GM12878 (cell line): Measurements from ENCODE around the gene JAKMIP1. TPM values are rescaled to one million over a fixed set of nuclear protein-coding genes. Genes with fewer than 3 reads are reported as not detected.

Experiments
- ATAC-seq: fragments of 200-7000 bp; cut with Tn5 transposase; 3 replicates; pipeline ENCODE4 v1.9.1; 2020; ENCODE audit warnings: mild to moderate bottlenecking, moderate library complexity
- BruUV-seq: library from RNA; stranded (reverse); fragments of 400-500 nt; replicated peaks from 2 replicates; lab custom pipeline; 2021; lab: Mats Ljungman, UMichigan
- CTCF ChIA-PET: fragments of 300-600 bp; sonication (Branson Sonifier 250); formaldehyde crosslinking; extraction: SDS; loops from one replicate; lab custom pipeline; 2021; ENCODE audit warnings: inconsistent platforms; lab: Yijun Ruan, JAX
- POLR2A ChIA-PET: fragments of 350-600 bp; formaldehyde crosslinking; extraction: SDS; loops from one replicate; lab custom pipeline; 2021; ENCODE audit warnings: inconsistent platforms; lab: Charles Lee
- RAD21 ChIA-PET: fragments of 300-600 bp; sonication (Branson Sonifier 250); formaldehyde crosslinking; loops from one replicate; lab custom pipeline; 2023; ENCODE audit warnings: antibody characterized with exemption; ENCODE audit not compliant: unreplicated experiment; lab: Charles Lee
- SMC1A ChIA-PET: fragments of 300-600 bp; sonication (Branson Sonifier 250); formaldehyde crosslinking; loops from one replicate; lab custom pipeline; 2023; ENCODE audit not compliant: unreplicated experiment, uncharacterized antibody; lab: Charles Lee
- DNase-seq: peaks from one replicate; pipeline ENCODE4 v3.0.0-alpha.2; 2011; ENCODE audit warnings: low read depth, low spot score
- FAIRE-seq: peaks from 3 replicates; lab custom pipeline; 2011; peaks lifted over from hg19 to GRCh38; lab: Jason Lieb, UNC
- H2AFZ ChIP-seq: 2 replicates; pipeline ENCODE4 v1.6.0; 2011; ENCODE audit warnings: low read depth, low read length, control low read depth; ENCODE audit not compliant: control insufficient read depth
- H3K27ac ChIP-seq: 2 replicates; pipeline ENCODE4 v1.5.1; 2011; ENCODE audit warnings: control low read depth; ENCODE audit not compliant: control insufficient read depth, insufficient read depth
- H3K27me3 ChIP-seq, 2 experiments: replicated peaks in 1 of 2; 2 replicates each; pipeline versions ENCODE4 v1.6.0 to v1.6.1; 2011; ENCODE audit warnings: low read length in 1 of 2; ENCODE audit not compliant: control insufficient read depth in 2 of 2, insufficient read depth in 2 of 2
- H3K36me3 ChIP-seq, 2 experiments: 2 replicates each; pipeline ENCODE4 v1.5.1; 2011; ENCODE audit warnings: low read length in 1 of 2; ENCODE audit not compliant: control insufficient read depth in 2 of 2, insufficient read depth in 2 of 2
- H3K4me1 ChIP-seq: 2 replicates; pipeline ENCODE4 v1.6.1; 2011; ENCODE audit warnings: mild to moderate bottlenecking, low read length, moderate library complexity, mixed read lengths; ENCODE audit not compliant: control insufficient read depth, insufficient read depth
- H3K4me2 ChIP-seq: 2 replicates; pipeline ENCODE4 v1.6.0; 2011; ENCODE audit warnings: control low read depth; ENCODE audit not compliant: control insufficient read depth, insufficient read depth
- H3K4me3 ChIP-seq: fragments of 200-600 bp; sonication (generic); 2 replicates; pipeline ENCODE4 v1.5.1; 2016
- H3K79me2 ChIP-seq: 2 replicates; pipeline ENCODE4 v1.6.0; 2011; ENCODE audit warnings: low read length; ENCODE audit not compliant: control insufficient read depth, insufficient read depth
- H3K9ac ChIP-seq: 2 replicates; pipeline ENCODE4 v1.8.0; 2011; ENCODE audit warnings: low read length, control low read depth, mixed read lengths; ENCODE audit not compliant: control insufficient read depth, insufficient read depth
- H3K9me3 ChIP-seq: replicated peaks from 3 replicates; pipeline ENCODE4 v1.5.1; 2011; ENCODE audit warnings: mild to moderate bottlenecking, low read length; ENCODE audit not compliant: control insufficient read depth, insufficient read depth
- H4K20me1 ChIP-seq: 2 replicates; pipeline ENCODE4 v1.6.0; 2011; ENCODE audit not compliant: control insufficient read depth, insufficient read depth
- BCL11A ChIP-seq: IDR thresholded peaks from 2 replicates; pipeline ENCODE4 v1.6.1; 2011; ENCODE audit warnings: low read depth, low read length
- CEBPZ ChIP-seq: fragments of 150-350 bp; IDR thresholded peaks from 2 replicates; pipeline ENCODE4 v1.6.1; 2016; ENCODE audit warnings: low read depth, low read length
- CTCF ChIP-seq, 3 experiments: IDR thresholded peaks in 2 of 3; conservative IDR thresholded peaks in 1 of 3; 2 replicates each; pipeline ENCODE4 v1.5.1; 2011; ENCODE audit warnings: low read depth in 3 of 3, low read length in 3 of 3, mild to moderate bottlenecking in 3 of 3, control low read depth in 2 of 3, moderate library complexity in 2 of 3, inconsistent platforms in 1 of 3, mixed read lengths in 1 of 3; ENCODE audit not compliant: control insufficient read depth in 2 of 3, insufficient read depth in 1 of 3; ENCODE audit errors: extremely low read depth in 1 of 3
- E2F4 ChIP-seq: IDR thresholded peaks from 2 replicates; pipeline ENCODE4 v1.6.1; 2012; ENCODE audit warnings: low read depth, low read length, improper control_type of control experiment
- E2F8 ChIP-seq: fragments of 450-650 bp; IDR thresholded peaks from 2 replicates; pipeline ENCODE4 v1.6.1; 2018; ENCODE audit warnings: mild to moderate bottlenecking, low read depth, moderate library complexity; ENCODE audit not compliant: partially characterized antibody
- KAT2A ChIP-seq: conservative IDR thresholded peaks from 2 replicates; pipeline ENCODE4 v1.6.1; 2011; ENCODE audit warnings: low read depth, low read length; ENCODE audit not compliant: control insufficient read depth
- KDM1A ChIP-seq: fragments of 200-600 bp; sonication (generic); IDR thresholded peaks from 2 replicates; pipeline ENCODE4 v1.6.1; 2016; ENCODE audit warnings: borderline replicate concordance
- NBN ChIP-seq: fragments of 450-650 bp; IDR thresholded peaks from 2 replicates; pipeline ENCODE4 v1.6.1; 2016
- POLR2A ChIP-seq: IDR thresholded peaks from 2 replicates; pipeline ENCODE4 v1.6.1; 2011; ENCODE audit warnings: low read depth, mild to moderate bottlenecking, low read length
- RFX5 ChIP-seq: IDR thresholded peaks from 2 replicates; pipeline ENCODE4 v1.6.1; 2011; ENCODE audit warnings: low read depth, low read length, improper control_type of control experiment
- SIX5 ChIP-seq: IDR thresholded peaks from 2 replicates; pipeline ENCODE4 v1.6.1; 2011; ENCODE audit warnings: mild to moderate bottlenecking, low read depth, low read length, moderate library complexity; ENCODE audit not compliant: severe bottlenecking
- WGBS: methylation state at CpG from one replicate; pipeline ENCODE4 v1.1.6; 2016; ENCODE audit warnings: low lambda C conversion rate; ENCODE audit not compliant: insufficient replicate concordance, insufficient coverage; ENCODE audit errors: missing lambda C conversion rate; 5-methylcytosine and 5-hydroxymethylcytosine counted together
- in situ Hi-C: fragments of 300-500 bp; cut with MboI; formaldehyde crosslinking; loops from 9 replicates; pipeline ENCODE4 v1.14.3; 2018; ENCODE audit warnings: mixed read lengths
- intact Hi-C: fragments of 100-400 bp; cut with micrococcal nuclease; formaldehyde crosslinking; loops from one replicate; pipeline ENCODE4 v1.14.2; 2022; ENCODE audit not compliant: unreplicated experiment
- polyA plus RNA-seq, 11 experiments: library from polyadenylated mRNA; depleted of rRNA in 4 of 11; unstranded in 6 of 11; stranded (reverse) in 5 of 11; fragments of >200 nt; fragmentation: Nextera tagmentation in 4 of 11; fragmentation: Illumina TruSeq in 1 of 11; extraction: Ambion mirVana in 4 of 11; extraction: Trizol in 1 of 11; gene quantifications; 1 replicate in 1 of 11; 2 replicates in 10 of 11; pipeline versions ENCODE4 v1.2.1 to v1.2.3, GENCODE V29; 2011 to 2016; ENCODE audit warnings: inconsistent platforms in 2 of 11, missing spikeins in 2 of 11, low read depth in 1 of 11
- total RNA-seq, 4 experiments: library from RNA; depleted of rRNA in 3 of 4; stranded (reverse); fragments of >200 nt in 3 of 4; fragmentation: Illumina TruSeq in 1 of 4; extraction: Trizol in 1 of 4; gene quantifications; 2 replicates each; pipeline versions ENCODE4 v1.2.1 to v1.2.3, GENCODE V29; 2013 to 2021

The JAKMIP1 gene
- total and polyA plus RNA-seq, 10 of the 15 experiments (the other 5 are each of a cell fraction or from before 2014, with no cell fraction given) = 0.52 to 16.7 (median 12.3) TPM

GRCh38 chr4:6179362-6179761 lies 21.0 kb downstream of the JAKMIP1 start (continued):
- TF ChIP-seq CEBPZ (no peak), CTCF (IDR thresholded peaks at IDR 0.05 in 2 of 3, conservative IDR thresholded peaks at IDR 0.05 in 1 of 3; ENCODE audit: control insufficient read depth in 2 of 3, extremely low read depth in 1 of 3, insufficient read depth in 1 of 3, low read depth in 3 of 3, low read length in 3 of 3) (no peak), NBN (no peak)

GRCh38 chr4:6178757-6179156 lies 21.6 kb downstream of the JAKMIP1 start:
- Histone ChIP-seq H3K9ac (no peak overlapping the region), H3K4me3 (no peak overlapping the region), H3K4me2 (peak overlapping the region; percentile 71; the same call in 1 of the 2 replicates), H4K20me1 (no peaks in the 10 kb centered on the region), H3K27ac (peak overlapping the region; percentile 94), H3K4me1 (peaks cover 52% of the 10 kb centered on the region), H3K9me3 (peaks cover 6% of the 10 kb centered on the region; the same call in 2 of the 3 replicates), H3K36me3 (peaks cover 0 to 2% of the 10 kb centered on the region in 2 experiments; a peak in 1 of 4 replicates), H3K27me3 (no peaks in the 10 kb centered on the region), H2AFZ (no peak overlapping the region), H3K79me2 (peaks cover 11% of the 10 kb centered on the region; the same call in 1 of the 2 replicates)
- 86% methylated on average over 4 of the region's 4 CpGs for WGBS
- RAD21 ChIA-PET = interaction anchor here (6.8 kb wide), 1 partner anchor 20 kb away, joined by 120 read pairs; the partner anchor contains the start of gene JAKMIP1
- no TSS peak for BruUV-seq
- in situ Hi-C loops (no loop called here), intact Hi-C loops (no loop called here)
- no peak for ATAC-seq
- POLR2A ChIA-PET = interaction anchor here (5.1 kb wide), 1 partner anchor 22 kb away, joined by 84 read pairs; the partner anchor contains the start of gene JAKMIP1
- no peak for DNase-seq
- SMC1A ChIA-PET = interaction anchor here (11.4 kb wide), 1 partner anchor 20 kb away, joined by 161 read pairs; the partner anchor contains the start of gene JAKMIP1
- no peak for FAIRE-seq
- CTCF ChIA-PET = interaction anchor here (0.7 to 3.1 kb wide), 4 partner anchors 20 to 71 kb away, joined by 3 to 12 read pairs (median 3); partner anchors contain the start of gene JAKMIP1
- no peak for TF ChIP-seq BCL11A
- no peak for TF ChIP-seq KDM1A
- no peak for TF ChIP-seq E2F4
- TF ChIP-seq E2F8 = no peak
- TF ChIP-seq POLR2A = no peak; the same call in 1 of the 2 replicates
- no peak for TF ChIP-seq SIX5
- TF ChIP-seq RFX5 = no peak
- no peak for TF ChIP-seq KAT2A
